Transverse colon (tissue), 4 donors: ENCODE measurements around the gene DCDC2C. TPM values are rescaled to one million over a fixed set of nuclear protein-coding genes. Genes with fewer than 3 reads are reported as not detected.

Experiments
- DNase-seq: peaks from one replicate; pipeline ENCODE4 v3.0.0-alpha.2; 2019
- H3K27ac ChIP-seq, 4 donors: fragments of 200-600 bp; sonication (generic); 2 replicates each; pipeline ENCODE4 v1.5.1; 2016 to 2018; ENCODE audit warnings: inconsistent platforms in 4 of 4
- H3K27me3 ChIP-seq: fragments of 200-600 bp; sonication (generic); 2 replicates; pipeline ENCODE4 v1.5.1; 2017; ENCODE audit warnings: inconsistent platforms
- H3K36me3 ChIP-seq, 4 donors: fragments of 200-600 bp; sonication (generic); 2 replicates each; pipeline ENCODE4 v1.5.1; 2017 to 2019; ENCODE audit warnings: inconsistent platforms in 4 of 4
- H3K4me1 ChIP-seq, 4 donors: fragments of 200-600 bp; sonication (generic); 2 replicates each; pipeline ENCODE4 v1.5.1; 2017 to 2020; ENCODE audit warnings: inconsistent platforms in 4 of 4
- H3K4me3 ChIP-seq, 4 donors: fragments of 200-600 bp; sonication (generic); 1 replicate in 1 of 4; 2 replicates in 3 of 4; pipeline versions ENCODE4 v1.5.1 to v1.6.1; 2017 to 2019; ENCODE audit warnings: inconsistent platforms in 4 of 4
- H3K9me3 ChIP-seq, 2 donors: fragments of 200-600 bp; sonication (generic); 2 replicates each; pipeline ENCODE4 v1.5.1; 2017 to 2019; ENCODE audit warnings: inconsistent platforms in 2 of 2
- CTCF ChIP-seq, 5 experiments: fragments of 200-600 bp in 3 of 5; fragments of 450-650 bp in 2 of 5; sonication (generic) in 3 of 5; IDR thresholded peaks; 1 replicate in 2 of 5; 2 replicates in 3 of 5; pipeline ENCODE4 v1.5.1; 2016 to 2017; ENCODE audit warnings: antibody characterized with exemption in 5 of 5, inconsistent platforms in 3 of 5, mild to moderate bottlenecking in 2 of 5, moderate library complexity in 1 of 5
- EP300 ChIP-seq: sonication (generic); formaldehyde crosslinking; IDR thresholded peaks from one replicate; pipeline ENCODE4 v1.6.1; 2017; ENCODE audit warnings: antibody characterized with exemption, low read depth
- POLR2A ChIP-seq: fragments of 450-650 bp; IDR thresholded peaks from one replicate; pipeline ENCODE4 v1.6.1; 2016; ENCODE audit warnings: antibody characterized with exemption, mild to moderate bottlenecking, moderate library complexity
- POLR2AphosphoS5 ChIP-seq, 3 donors: sonication (generic); formaldehyde crosslinking; IDR thresholded peaks; one replicate each; pipeline ENCODE4 v1.6.1; 2016; ENCODE audit warnings: antibody characterized with exemption in 3 of 3
- WGBS, 2 donors: methylation state at CpG; one replicate each; pipeline ENCODE4 v1.1.5; 2018; ENCODE audit warnings: low coverage in 1 of 2; 5-methylcytosine and 5-hydroxymethylcytosine counted together
- in situ Hi-C, 4 donors: fragments of 200-750 bp; cut with MboI; loops; one replicate each; pipeline versions ENCODE4 v1.15.0 to v1.15.1; 2017; ENCODE audit warnings: low sequenced_read_pairs in 3 of 4, low pct_ligation_motif_present in 1 of 4, low pct_unique_long_range_greater_than_20kb in 1 of 4
- intact Hi-C: fragments of 100-400 bp; cut with DNase I; formaldehyde crosslinking; loops from one replicate; pipeline ENCODE4 v1.15.1; 2023; ENCODE audit warnings: low total_unique reads
- total RNA-seq, 4 donors: library from RNA; depleted of rRNA; stranded (reverse); fragments of >200 nt; gene quantifications; one replicate each; pipeline ENCODE4 v1.1.0, GENCODE V29; 2016

Gene DCDC2C
- total RNA-seq, 4 donors from 2014 or later: not detected

- H3K27ac ChIP-seq: no peak overlapping the region
- no peaks in the 10 kb centered on the region for H3K36me3 ChIP-seq
- H3K27me3 ChIP-seq: no peaks in the 10 kb centered on the region
- in situ Hi-C loops (no loop called here), intact Hi-C loops (no loop called here)
- TF ChIP-seq POLR2AphosphoS5 (IDR thresholded peaks at IDR 0.05): no peak
- TF ChIP-seq CTCF (IDR thresholded peaks at IDR 0.05): no peak
- TF ChIP-seq POLR2A: no peak
- no peak for TF ChIP-seq EP300
- no peaks in the 10 kb centered on the region for H3K4me1 ChIP-seq
- no peak overlapping the region for H3K4me3 ChIP-seq
- no peak for DNase-seq
- 65 to 78% methylated on average over 4 to 9 of the region's 9 CpGs for WGBS, 2 donors
- H3K9me3 ChIP-seq: no peaks in the 10 kb centered on the region
These were observed 44.5 kb downstream of the DCDC2C start for GRCh38 chr2:3747826-3748225.

- intact Hi-C loops: no loop called here
- in situ Hi-C loops: no loop called here
- 65 to 83% methylated on average over 5 to 7 of the region's 7 CpGs for WGBS, 2 donors
- Histone ChIP-seq H3K4me3 (no peak overlapping the region), H3K27me3 (no peaks in the 10 kb centered on the region), H3K27ac (no peak overlapping the region), H3K36me3 (no peaks in the 10 kb centered on the region), H3K9me3 (no peaks in the 10 kb centered on the region), H3K4me1 (no peaks in the 10 kb centered on the region)
- TF ChIP-seq POLR2AphosphoS5 (IDR thresholded peaks at IDR 0.05) (no peak), POLR2A (no peak), CTCF (IDR thresholded peaks at IDR 0.05) (no peak), EP300 (no peak)
- no peak for DNase-seq
These were observed 45.8 kb downstream of the DCDC2C start for GRCh38 chr2:3749201-3749600.

- H3K36me3 ChIP-seq: no peaks in the 10 kb centered on the region
- no peak for DNase-seq
- no peaks in the 10 kb centered on the region for H3K9me3 ChIP-seq
- 83% methylated on average over 6 of the region's 7 CpGs; no CpG with 5 or more reads in 1 of the 2 donors for WGBS, 2 donors
- in situ Hi-C loops: no loop called here
- H3K4me1 ChIP-seq: no peaks in the 10 kb centered on the region
- no peak overlapping the region for H3K4me3 ChIP-seq
- H3K27ac ChIP-seq: no peak overlapping the region
- no peak for TF ChIP-seq POLR2AphosphoS5 (IDR thresholded peaks at IDR 0.05)
- no peak for TF ChIP-seq POLR2A
- TF ChIP-seq EP300: no peak
- no peak for TF ChIP-seq CTCF (IDR thresholded peaks at IDR 0.05)
- H3K27me3 ChIP-seq: no peaks in the 10 kb centered on the region
- intact Hi-C loops: no loop called here
These were observed 47.9 kb downstream of the DCDC2C start for GRCh38 chr2:3751251-3751650.

GRCh38 chr2:3751806-3752205 lies 48.4 kb downstream of the DCDC2C start:
- intact Hi-C loops (no loop called here), in situ Hi-C loops (no loop called here)
- Histone ChIP-seq H3K27ac (no peak overlapping the region), H3K4me1 (no peaks in the 10 kb centered on the region), H3K27me3 (no peaks in the 10 kb centered on the region), H3K4me3 (no peak overlapping the region), H3K36me3 (no peaks in the 10 kb centered on the region), H3K9me3 (no peaks in the 10 kb centered on the region)
- 54 to 73% methylated on average over 4 to 5 of the region's 5 CpGs for WGBS, 2 donors
- no peak for TF ChIP-seq POLR2AphosphoS5 (IDR thresholded peaks at IDR 0.05)
- no peak for TF ChIP-seq CTCF (IDR thresholded peaks at IDR 0.05)
- no peak for TF ChIP-seq POLR2A
- TF ChIP-seq EP300: no peak
- DNase-seq: no peak
